Bronchial epithelial cell (primary cell): Measurements from ENCODE around the gene ARHGAP1. TPM values are rescaled to one million over a fixed set of nuclear protein-coding genes. Genes with fewer than 3 reads are reported as not detected.
A peak's percentile ranks its signal among the peaks of the same experiment; 100 is the strongest.

Experiments
- DNase-seq: peaks from one replicate; pipeline ENCODE4 v3.0.0-alpha.2; 2010; ENCODE audit warnings: low read depth
- FAIRE-seq: peaks from 2 replicates; lab custom pipeline; 2011; peaks lifted over from hg19 to GRCh38; lab: Jason Lieb, UNC
- H3K27me3 ChIP-seq: 2 replicates; pipeline ENCODE4 v1.5.1; 2011; ENCODE audit warnings: low read length; ENCODE audit not compliant: control insufficient read depth, insufficient read depth
- H3K36me3 ChIP-seq: 2 replicates; pipeline ENCODE4 v1.5.1; 2011; ENCODE audit warnings: low read length; ENCODE audit not compliant: control insufficient read depth, insufficient read depth
- H3K4me3 ChIP-seq: 2 replicates; pipeline ENCODE4 v1.5.1; 2011; ENCODE audit warnings: mild to moderate bottlenecking, low read depth, low read length, control low read depth
- total RNA-seq: library from RNA; depleted of rRNA; stranded (reverse); fragments of >200 nt; gene quantifications from 2 replicates; pipeline ENCODE4 v1.2.1, GENCODE V29; 2014
- TF ChIP-seq, protein P1 (sequence below): IDR thresholded peaks from 2 replicates; pipeline ENCODE4 v1.5.1; 2011; ENCODE audit warnings: mild to moderate bottlenecking, moderate library complexity, low read length, control low read depth, inconsistent platforms; ENCODE audit not compliant: insufficient read depth, severe bottlenecking

The ARHGAP1 gene
- total RNA-seq, 1 donor from 2014 or later, result 15.5 TPM

DNA sequence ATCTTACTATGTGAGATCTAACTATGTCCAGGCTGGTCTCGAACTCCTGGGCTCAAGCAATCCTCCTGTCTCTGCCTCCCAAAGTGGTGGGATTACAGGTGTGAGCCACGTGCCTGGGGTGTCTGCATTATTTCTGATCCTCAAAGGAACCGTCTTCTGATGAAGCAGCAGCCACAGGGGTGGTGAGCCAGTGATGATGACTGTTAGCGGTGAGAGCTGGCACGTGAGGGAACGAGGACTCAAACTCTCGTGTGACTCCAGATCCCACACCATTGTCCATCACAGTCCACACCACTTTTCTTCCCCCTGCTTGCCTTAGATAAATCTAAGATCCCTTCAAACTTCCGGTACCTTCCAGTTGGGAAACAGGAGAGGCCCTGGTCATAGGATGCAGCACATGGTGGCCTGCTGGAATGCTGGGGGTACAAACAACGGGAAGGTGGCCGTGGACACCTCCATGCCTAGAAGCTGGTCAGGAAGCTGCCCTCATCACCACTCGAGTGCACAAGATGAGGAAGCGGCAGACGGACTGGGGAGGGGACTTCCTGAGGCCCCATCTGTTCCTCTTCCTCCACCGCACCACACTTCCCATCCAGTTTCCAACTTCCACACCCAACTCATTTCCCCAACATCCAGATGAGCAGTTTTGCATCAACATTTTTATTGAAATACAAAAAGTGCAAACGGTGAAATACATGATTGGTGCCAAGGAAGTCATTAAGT is 23.8 kb downstream of the ARHGAP1 start:
- H3K36me3 ChIP-seq, result peaks cover 34% of the 10 kb centered on the region
- peak; percentile 40 for FAIRE-seq

DNA sequence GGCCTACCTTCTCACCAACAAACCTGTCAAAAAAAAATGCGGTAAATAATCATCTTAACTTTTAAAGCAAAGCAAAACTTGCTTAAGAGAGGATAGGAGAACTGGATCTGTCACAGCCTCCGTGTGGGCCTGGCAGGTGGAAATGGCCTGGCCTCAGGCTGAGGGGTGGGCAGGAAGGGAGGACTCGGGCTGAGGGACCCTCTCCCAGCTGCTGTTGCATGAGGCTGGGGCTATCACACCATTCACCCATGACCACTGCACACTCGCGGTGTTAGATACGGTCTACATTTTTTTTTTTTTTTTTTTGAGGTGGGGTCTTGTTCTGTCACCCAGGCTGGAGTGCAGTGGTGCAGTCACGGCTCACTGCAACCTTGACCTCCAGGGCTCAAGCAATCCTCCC is 24.5 kb downstream of the ARHGAP1 start:
- no peak for FAIRE-seq
- peaks cover 29% of the 10 kb centered on the region for H3K36me3 ChIP-seq

More for the DNA sequence above, 23.8 kb downstream of the ARHGAP1 start:
- Histone ChIP-seq H3K4me3 (no peak overlapping the region), H3K27me3 (no peaks in the 10 kb centered on the region)
- DNase-seq, result no peak
- TF ChIP-seq, protein P1, sequence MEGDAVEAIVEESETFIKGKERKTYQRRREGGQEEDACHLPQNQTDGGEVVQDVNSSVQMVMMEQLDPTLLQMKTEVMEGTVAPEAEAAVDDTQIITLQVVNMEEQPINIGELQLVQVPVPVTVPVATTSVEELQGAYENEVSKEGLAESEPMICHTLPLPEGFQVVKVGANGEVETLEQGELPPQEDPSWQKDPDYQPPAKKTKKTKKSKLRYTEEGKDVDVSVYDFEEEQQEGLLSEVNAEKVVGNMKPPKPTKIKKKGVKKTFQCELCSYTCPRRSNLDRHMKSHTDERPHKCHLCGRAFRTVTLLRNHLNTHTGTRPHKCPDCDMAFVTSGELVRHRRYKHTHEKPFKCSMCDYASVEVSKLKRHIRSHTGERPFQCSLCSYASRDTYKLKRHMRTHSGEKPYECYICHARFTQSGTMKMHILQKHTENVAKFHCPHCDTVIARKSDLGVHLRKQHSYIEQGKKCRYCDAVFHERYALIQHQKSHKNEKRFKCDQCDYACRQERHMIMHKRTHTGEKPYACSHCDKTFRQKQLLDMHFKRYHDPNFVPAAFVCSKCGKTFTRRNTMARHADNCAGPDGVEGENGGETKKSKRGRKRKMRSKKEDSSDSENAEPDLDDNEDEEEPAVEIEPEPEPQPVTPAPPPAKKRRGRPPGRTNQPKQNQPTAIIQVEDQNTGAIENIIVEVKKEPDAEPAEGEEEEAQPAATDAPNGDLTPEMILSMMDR, result no peak

DNA sequence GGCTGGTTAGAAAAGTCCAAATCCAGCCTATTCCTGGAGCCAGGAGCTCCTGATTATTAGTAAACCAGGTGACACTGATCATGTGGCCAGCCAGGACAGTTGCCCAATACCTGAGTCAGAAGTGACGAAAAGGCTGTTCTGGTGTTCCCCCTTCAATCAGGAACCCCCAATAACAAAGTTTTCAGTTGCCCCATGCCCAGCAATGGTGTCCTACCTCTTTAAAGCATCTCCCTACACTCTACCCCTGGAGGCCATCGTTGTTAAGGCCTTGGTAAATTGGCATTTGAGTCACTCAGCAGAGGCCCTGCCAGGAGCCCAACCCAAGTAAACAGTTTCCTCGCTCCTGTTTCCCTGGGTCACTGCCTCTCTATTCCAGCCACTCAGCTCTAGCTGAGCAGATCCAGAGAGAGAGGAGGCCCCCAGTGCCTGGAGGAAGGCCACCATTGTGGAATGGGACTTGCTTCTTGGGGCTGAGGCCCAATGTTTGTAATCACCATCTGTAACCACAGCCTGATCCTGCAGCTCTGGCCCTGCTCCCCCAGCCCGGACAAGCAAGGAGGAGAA is 25.0 kb downstream of the ARHGAP1 start:
- H3K27me3 ChIP-seq, result no peaks in the 10 kb centered on the region
- DNase-seq, result peak; percentile 72
- no peak for FAIRE-seq
- H3K4me3 ChIP-seq, result no peak overlapping the region
- TF ChIP-seq, protein P1, result peak; percentile 20
- H3K36me3 ChIP-seq, result peaks cover 27% of the 10 kb centered on the region

More for the DNA sequence above, 24.5 kb downstream of the ARHGAP1 start:
- Histone ChIP-seq H3K27me3 (no peaks in the 10 kb centered on the region), H3K4me3 (no peak overlapping the region)
- TF ChIP-seq, protein P1, result no peak
- no peak for DNase-seq

DNA sequence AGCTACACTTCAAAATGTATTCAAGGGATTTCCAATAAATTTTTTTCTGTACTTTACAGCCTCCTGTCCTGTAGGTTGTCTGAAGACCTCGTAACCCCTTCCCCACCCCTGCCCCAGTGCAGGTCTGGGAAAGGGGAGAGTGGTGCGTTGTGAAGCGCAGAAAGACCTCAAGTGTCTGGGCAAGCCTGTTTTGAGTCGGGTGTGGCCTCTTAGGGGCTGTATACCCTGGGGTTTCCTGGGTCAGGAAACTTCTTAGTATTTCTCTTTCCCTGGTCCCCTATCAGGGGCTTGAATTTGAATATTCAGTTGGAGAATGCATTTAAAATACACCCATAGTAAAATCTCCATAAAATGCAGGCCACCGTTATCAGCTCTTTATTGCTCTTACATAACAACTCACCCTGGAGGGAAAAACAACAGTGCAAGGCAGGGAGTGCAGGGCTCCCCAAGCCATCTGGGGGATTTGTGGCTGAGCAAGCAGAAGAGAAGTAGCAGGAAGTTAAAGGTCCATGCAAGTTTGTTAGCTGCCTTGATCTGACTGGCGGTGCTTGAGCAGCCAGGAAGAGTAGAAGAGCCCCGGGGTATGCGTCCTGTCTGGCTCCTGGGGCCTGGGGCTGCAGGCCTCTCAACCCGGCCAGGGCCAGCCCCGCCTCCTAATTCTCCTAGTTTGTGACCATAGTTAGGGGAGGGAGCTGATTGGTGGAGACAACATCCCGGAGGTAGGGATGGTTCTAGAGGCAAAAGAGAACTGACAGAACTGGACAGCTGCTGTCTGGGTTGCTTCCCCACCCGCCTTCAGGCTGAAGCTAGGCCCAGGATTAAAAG is 25.7 kb downstream of the ARHGAP1 start:
- Histone ChIP-seq H3K36me3 (peaks cover 24% of the 10 kb centered on the region), H3K4me3 (no peak overlapping the region), H3K27me3 (no peaks in the 10 kb centered on the region)
- DNase-seq (peak; percentile 31), FAIRE-seq (peak; percentile 70)
- TF ChIP-seq, protein P1, result no peak

DNA sequence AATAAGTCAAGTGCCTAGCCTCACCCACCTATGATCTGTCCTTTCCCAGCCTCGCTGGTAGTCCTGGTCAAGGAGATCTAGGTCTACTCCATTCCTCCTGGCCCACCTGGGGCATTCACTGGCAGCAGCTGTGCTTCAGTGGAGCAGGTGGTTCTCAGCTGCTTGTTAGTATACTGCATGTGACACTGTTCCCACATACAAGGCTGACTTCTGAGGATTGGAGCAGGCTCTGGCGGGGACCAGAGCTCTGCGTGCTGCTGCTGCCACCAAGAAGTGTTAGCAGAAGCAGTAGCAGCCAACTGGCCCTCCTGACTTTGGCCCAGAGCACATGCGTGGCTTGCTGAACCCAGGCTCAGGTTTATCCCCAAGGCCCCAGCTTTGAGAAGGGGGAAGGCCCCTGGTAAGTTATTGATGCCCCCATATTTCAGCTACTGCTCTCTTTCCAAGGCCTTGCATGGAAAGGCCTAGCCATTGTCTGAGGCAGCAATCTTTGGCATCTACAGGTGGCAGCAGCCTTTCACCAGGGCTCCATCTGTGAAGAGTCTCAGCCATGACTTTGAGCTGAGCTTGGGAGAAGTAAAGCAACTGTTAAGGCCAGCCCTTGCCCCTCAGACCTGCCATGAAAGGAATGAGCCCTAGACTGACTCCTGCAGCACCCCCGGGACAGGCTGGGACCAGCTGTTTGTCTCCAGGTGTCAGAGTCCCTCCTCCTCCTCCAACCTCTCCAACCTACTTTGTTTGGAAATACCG is 26.5 kb downstream of the ARHGAP1 start:
- Histone ChIP-seq H3K27me3 (no peaks in the 10 kb centered on the region), H3K36me3 (peaks cover 19% of the 10 kb centered on the region), H3K4me3 (no peak overlapping the region)
- DNase-seq (no peak), FAIRE-seq (no peak)
- TF ChIP-seq, protein P1, result no peak
